ENCODE data around the gene ACIN1. TPM values are rescaled to one million over a fixed set of nuclear protein-coding genes. Genes with fewer than 3 reads are reported as not detected.

ACIN1 gene
- total and polyA plus RNA-seq, 2 of the 13 experiments (the other 11 are each of a cell fraction or from before 2014, with no cell fraction given): 165 to 183 TPM

- no peak for TF ChIP-seq TOE1 (CRISPR knock-in tag; IDR thresholded peaks at IDR 0.05)
- no peak for TF ChIP-seq SPEN (CRISPR knock-in tag; IDR thresholded peaks at IDR 0.05; ENCODE audit: low read depth)
- TF ChIP-seq FOSL2 (CRISPR knock-in tag; IDR thresholded peaks at IDR 0.05): no peak
- no peak for TF ChIP-seq ZNF382 (CRISPR knock-in tag; IDR thresholded peaks at IDR 0.05; ENCODE audit: borderline replicate concordance)
- peak; percentile 39; the same call in 1 of the 2 replicates for TF ChIP-seq ZMYM3 (CRISPR knock-in tag; IDR thresholded peaks at IDR 0.05)
- TF ChIP-seq ZSCAN9 (CRISPR knock-in tag; IDR thresholded peaks at IDR 0.05; ENCODE audit: borderline replicate concordance): no peak
- peak; percentile 37; the same call in 1 of the 2 replicates for TF ChIP-seq SALL1 (CRISPR knock-in tag; IDR thresholded peaks at IDR 0.05)
- TF ChIP-seq SMARCE1 (IDR thresholded peaks at IDR 0.05; ENCODE audit: borderline replicate concordance): no peak
- TF ChIP-seq MAZ (IDR thresholded peaks at IDR 0.05; ENCODE audit: borderline replicate concordance, low read depth, low read length): 0 out of 2 replicates have a peak, but pooled peaks have one; percentile 29
- TF ChIP-seq MAZ (CRISPR knock-in tag; IDR thresholded peaks at IDR 0.05; ENCODE audit: low read depth): no peak
- peak; percentile 12; the same call in 1 of the 2 replicates for TF ChIP-seq ZBTB7A (CRISPR knock-in tag; IDR thresholded peaks at IDR 0.05)
- peak; percentile 59 for TF ChIP-seq ZNF883 (CRISPR knock-in tag; IDR thresholded peaks at IDR 0.05; ENCODE audit: not compliant biosample characterization)
- TF ChIP-seq SYNCRIP (IDR thresholded peaks at IDR 0.05; ENCODE audit: insufficient read depth, low read depth, low read length): no peak
- no peak for TF ChIP-seq ZNF468 (CRISPR knock-in tag; IDR thresholded peaks at IDR 0.05)
- peak; percentile 65 for TF ChIP-seq ZNF605 (CRISPR knock-in tag; IDR thresholded peaks at IDR 0.05)
- TF ChIP-seq FIP1L1 (IDR thresholded peaks at IDR 0.05; ENCODE audit: borderline replicate concordance, insufficient read depth, low read depth, low read length): no peak
- TF ChIP-seq FOXP4 (CRISPR knock-in tag; IDR thresholded peaks at IDR 0.05): no peak
- TF ChIP-seq, protein P1, sequence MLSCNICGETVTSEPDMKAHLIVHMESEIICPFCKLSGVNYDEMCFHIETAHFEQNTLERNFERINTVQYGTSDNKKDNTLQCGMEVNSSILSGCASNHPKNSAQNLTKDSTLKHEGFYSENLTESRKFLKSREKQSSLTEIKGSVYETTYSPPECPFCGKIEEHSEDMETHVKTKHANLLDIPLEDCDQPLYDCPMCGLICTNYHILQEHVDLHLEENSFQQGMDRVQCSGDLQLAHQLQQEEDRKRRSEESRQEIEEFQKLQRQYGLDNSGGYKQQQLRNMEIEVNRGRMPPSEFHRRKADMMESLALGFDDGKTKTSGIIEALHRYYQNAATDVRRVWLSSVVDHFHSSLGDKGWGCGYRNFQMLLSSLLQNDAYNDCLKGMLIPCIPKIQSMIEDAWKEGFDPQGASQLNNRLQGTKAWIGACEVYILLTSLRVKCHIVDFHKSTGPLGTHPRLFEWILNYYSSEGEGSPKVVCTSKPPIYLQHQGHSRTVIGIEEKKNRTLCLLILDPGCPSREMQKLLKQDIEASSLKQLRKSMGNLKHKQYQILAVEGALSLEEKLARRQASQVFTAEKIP (CRISPR knock-in tag; IDR thresholded peaks at IDR 0.05; ENCODE audit: borderline replicate concordance): 0 out of 2 replicates have a peak, but pooled peaks have one; percentile 53
- TF ChIP-seq, protein P2, sequence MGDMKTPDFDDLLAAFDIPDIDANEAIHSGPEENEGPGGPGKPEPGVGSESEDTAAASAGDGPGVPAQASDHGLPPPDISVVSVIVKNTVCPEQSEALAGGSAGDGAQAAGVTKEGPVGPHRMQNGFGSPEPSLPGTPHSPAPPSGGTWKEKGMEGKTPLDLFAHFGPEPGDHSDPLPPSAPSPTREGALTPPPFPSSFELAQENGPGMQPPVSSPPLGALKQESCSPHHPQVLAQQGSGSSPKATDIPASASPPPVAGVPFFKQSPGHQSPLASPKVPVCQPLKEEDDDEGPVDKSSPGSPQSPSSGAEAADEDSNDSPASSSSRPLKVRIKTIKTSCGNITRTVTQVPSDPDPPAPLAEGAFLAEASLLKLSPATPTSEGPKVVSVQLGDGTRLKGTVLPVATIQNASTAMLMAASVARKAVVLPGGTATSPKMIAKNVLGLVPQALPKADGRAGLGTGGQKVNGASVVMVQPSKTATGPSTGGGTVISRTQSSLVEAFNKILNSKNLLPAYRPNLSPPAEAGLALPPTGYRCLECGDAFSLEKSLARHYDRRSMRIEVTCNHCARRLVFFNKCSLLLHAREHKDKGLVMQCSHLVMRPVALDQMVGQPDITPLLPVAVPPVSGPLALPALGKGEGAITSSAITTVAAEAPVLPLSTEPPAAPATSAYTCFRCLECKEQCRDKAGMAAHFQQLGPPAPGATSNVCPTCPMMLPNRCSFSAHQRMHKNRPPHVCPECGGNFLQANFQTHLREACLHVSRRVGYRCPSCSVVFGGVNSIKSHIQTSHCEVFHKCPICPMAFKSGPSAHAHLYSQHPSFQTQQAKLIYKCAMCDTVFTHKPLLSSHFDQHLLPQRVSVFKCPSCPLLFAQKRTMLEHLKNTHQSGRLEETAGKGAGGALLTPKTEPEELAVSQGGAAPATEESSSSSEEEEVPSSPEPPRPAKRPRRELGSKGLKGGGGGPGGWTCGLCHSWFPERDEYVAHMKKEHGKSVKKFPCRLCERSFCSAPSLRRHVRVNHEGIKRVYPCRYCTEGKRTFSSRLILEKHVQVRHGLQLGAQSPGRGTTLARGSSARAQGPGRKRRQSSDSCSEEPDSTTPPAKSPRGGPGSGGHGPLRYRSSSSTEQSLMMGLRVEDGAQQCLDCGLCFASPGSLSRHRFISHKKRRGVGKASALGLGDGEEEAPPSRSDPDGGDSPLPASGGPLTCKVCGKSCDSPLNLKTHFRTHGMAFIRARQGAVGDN (CRISPR knock-in tag; IDR thresholded peaks at IDR 0.05): peak; percentile 27
- TF ChIP-seq ZNF746 (CRISPR knock-in tag; IDR thresholded peaks at IDR 0.05): 0 out of 2 replicates have a peak, but pooled peaks have one; percentile 26
- TF ChIP-seq TEAD3 (CRISPR knock-in tag; optimal IDR thresholded peaks at IDR 0.05; ENCODE audit: borderline replicate concordance): peak; percentile 82
Measured at GRCh38 chr14:23045419-23046357, 49.2 kb downstream of the ACIN1 start (continued).

Data from HepG2 (cell line).